IPS DF 6.9 (cell line): ENCODE results near the gene C16orf87.

Experiments used
- DNase-seq: peaks from one replicate; pipeline ENCODE4 v3.0.0-alpha.2; 2013; ENCODE audit warnings: low read depth, low spot score
- H3K27ac ChIP-seq: one replicate; pipeline ENCODE4 v1.5.1; 2013; ENCODE audit warnings: low read length, control low read depth
- H3K27me3 ChIP-seq: 2 replicates; pipeline ENCODE4 v1.6.1; 2013; ENCODE audit warnings: mild to moderate bottlenecking, low read length; ENCODE audit not compliant: control insufficient read depth, insufficient read depth
- H3K36me3 ChIP-seq: 2 replicates; pipeline ENCODE4 v1.6.1; 2013; ENCODE audit warnings: low read length; ENCODE audit not compliant: control insufficient read depth, insufficient read depth
- H3K4me1 ChIP-seq: 2 replicates; pipeline ENCODE4 v1.6.1; 2013; ENCODE audit warnings: low read length; ENCODE audit not compliant: control insufficient read depth, insufficient read depth
- H3K4me3 ChIP-seq: 2 replicates; pipeline ENCODE4 v1.5.1; 2013; ENCODE audit warnings: mild to moderate bottlenecking, low read length
- H3K9me3 ChIP-seq: 2 replicates; pipeline ENCODE4 v1.6.1; 2013; ENCODE audit warnings: low read length, inconsistent platforms; ENCODE audit not compliant: control insufficient read depth, insufficient read depth
- WGBS: extraction: QIAGEN DNeasy Blood & Tissue Kit; methylation state at CpG from one replicate; pipeline ENCODE4 v1.1.7; 2013; ENCODE audit warnings: mixed read lengths, missing lambda C conversion rate; ENCODE audit not compliant: insufficient read length, insufficient coverage; 5-methylcytosine and 5-hydroxymethylcytosine counted together

C16orf87 gene

DNA sequence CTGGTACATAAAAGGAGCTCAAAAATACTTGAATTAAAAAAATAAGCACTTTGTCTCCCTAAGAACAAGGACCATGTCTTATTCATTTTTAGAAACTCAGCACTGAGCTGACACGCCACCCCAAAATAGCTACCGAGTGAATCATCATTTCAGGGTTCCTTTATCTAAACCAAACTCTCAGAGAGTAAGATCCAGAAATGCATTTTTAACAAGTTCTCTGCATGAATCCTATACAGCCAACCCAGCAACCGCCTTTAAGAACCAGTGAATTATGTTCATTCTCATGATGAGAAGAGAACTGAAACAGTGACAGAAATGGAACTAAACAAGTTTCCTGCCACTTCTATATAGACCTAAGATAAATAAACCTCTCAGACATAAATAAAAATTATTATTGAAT is 8.7 kb downstream of the C16orf87 start:
- no peak overlapping the region for H3K4me3 ChIP-seq
- H3K27ac ChIP-seq, result no peak overlapping the region
- no peaks in the 10 kb centered on the region for H3K9me3 ChIP-seq
- H3K4me1 ChIP-seq, result no peaks in the 10 kb centered on the region; the same call in 1 of the 2 replicates
- no CpG with 5 or more reads among the region's 3 CpGs for WGBS
- H3K36me3 ChIP-seq, result no peaks in the 10 kb centered on the region
- no peaks in the 10 kb centered on the region for H3K27me3 ChIP-seq
- DNase-seq, result no peak

DNA sequence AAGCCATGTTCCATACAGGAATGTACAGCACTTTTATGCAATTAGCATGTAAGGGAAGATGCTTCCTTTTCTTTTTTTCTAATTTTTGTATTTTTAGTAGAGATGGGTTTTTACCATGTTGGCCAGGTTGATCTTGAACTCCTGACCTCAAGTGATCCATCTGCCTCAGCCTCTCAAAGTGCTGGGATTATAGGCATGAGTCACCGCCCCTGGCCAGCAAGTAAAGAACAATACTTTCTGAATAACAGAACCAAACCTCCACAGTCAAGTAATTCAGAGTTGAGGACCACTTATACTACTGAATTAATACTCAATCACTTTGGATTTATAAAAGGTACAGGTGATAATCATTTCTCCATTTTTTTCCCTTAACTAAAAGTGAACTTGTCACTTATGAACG is 13.0 kb downstream of the C16orf87 start:
- Histone ChIP-seq H3K27me3 (no peaks in the 10 kb centered on the region), H3K9me3 (no peaks in the 10 kb centered on the region), H3K4me1 (no peaks in the 10 kb centered on the region; the same call in 1 of the 2 replicates), H3K27ac (no peak overlapping the region), H3K36me3 (no peaks in the 10 kb centered on the region), H3K4me3 (no peak overlapping the region)
- WGBS, result no CpG with 5 or more reads among the region's 2 CpGs
- DNase-seq, result no peak

DNA sequence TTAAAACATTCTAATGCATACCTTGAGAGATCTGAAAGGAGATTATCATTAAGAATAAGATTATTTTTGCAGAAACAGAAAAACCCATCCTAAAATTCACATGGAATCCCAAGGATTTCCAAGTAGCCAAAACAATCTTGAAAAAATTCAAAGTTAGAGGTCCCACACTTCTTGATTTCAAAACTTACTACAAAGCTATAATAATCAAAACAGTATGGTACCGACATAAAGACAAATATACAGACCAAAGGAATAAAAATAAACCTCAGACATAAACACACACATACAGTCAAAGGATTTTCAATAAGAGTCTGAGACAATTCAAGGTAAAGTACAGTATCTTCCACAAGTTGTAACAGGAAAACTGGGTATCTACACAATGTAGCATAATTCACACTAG is 16.2 kb downstream of the C16orf87 start:
- DNase-seq, result no peak
- no CpG with 5 or more reads among the region's 1 CpG for WGBS
- Histone ChIP-seq H3K9me3 (no peaks in the 10 kb centered on the region), H3K36me3 (no peaks in the 10 kb centered on the region), H3K4me3 (no peak overlapping the region), H3K27ac (no peak overlapping the region), H3K4me1 (no peaks in the 10 kb centered on the region; the same call in 1 of the 2 replicates), H3K27me3 (no peaks in the 10 kb centered on the region)

DNA sequence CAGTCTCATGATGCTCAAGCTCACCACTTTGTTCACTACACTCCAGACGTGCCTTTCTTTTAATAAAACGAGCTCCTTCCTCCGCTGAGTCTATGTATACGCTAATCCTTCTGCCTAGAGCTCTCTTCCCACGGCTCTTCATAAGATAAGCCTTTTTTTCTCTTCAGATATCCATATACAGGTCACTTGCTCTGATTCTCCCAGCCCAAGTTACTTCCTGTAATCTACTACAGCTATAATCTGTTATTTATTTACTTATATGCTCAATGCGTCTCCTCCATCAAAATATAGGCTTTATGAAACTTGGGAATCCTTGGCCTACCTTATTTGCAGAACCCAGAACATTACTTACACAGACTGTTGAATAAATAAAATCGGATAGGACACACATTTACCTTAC is 17.4 kb downstream of the C16orf87 start:
- H3K4me1 ChIP-seq, result no peaks in the 10 kb centered on the region; the same call in 1 of the 2 replicates
- no peaks in the 10 kb centered on the region for H3K9me3 ChIP-seq
- no peak overlapping the region for H3K27ac ChIP-seq
- no peaks in the 10 kb centered on the region for H3K27me3 ChIP-seq
- no peak for DNase-seq
- no peaks in the 10 kb centered on the region for H3K36me3 ChIP-seq
- no CpG with 5 or more reads among the region's 7 CpGs for WGBS
- H3K4me3 ChIP-seq, result no peak overlapping the region

DNA sequence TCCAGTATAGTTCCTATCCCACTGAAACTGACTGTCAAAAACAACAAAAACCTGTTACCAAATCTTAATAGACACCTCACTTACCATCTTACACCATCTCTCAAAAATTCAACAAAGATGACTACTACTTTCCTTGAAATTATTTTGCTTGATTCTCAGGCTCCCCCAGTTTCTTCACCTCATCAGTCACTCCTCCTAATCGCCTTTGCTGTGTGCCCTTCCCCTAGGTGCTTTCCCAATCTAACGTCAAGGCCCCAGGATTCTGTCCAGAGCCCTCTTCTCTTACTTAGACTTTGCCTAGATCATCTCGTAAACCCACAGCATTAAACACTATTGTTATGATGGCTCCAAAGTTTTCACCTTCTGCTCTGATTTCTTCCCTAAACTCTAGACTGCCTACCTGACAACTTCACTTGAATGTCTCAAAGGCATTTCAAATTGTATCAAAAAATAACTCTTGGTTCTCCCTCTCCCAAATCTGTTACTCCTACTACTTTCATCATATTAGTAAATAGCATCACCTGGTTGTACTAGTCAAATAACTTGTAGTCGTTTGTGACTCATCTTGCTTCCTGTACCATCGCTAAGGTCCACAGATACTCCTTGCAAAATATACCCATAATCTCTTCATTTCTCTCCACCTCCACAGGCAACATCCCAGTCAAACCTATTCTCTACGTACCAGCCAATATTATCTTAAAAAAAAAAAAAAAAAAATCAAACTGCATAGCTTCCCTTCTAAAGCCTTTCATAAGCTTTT is 18.0 kb downstream of the C16orf87 start:
- no peaks in the 10 kb centered on the region for H3K27me3 ChIP-seq
- no peaks in the 10 kb centered on the region; the same call in 1 of the 2 replicates for H3K4me1 ChIP-seq
- DNase-seq, result no peak
- whole genome bisulfite sequencing, result no CpG with 5 or more reads among the region's 6 CpGs
- H3K9me3 ChIP-seq, result no peaks in the 10 kb centered on the region
- no peak overlapping the region for H3K4me3 ChIP-seq
- no peaks in the 10 kb centered on the region for H3K36me3 ChIP-seq
- no peak overlapping the region for H3K27ac ChIP-seq

DNA sequence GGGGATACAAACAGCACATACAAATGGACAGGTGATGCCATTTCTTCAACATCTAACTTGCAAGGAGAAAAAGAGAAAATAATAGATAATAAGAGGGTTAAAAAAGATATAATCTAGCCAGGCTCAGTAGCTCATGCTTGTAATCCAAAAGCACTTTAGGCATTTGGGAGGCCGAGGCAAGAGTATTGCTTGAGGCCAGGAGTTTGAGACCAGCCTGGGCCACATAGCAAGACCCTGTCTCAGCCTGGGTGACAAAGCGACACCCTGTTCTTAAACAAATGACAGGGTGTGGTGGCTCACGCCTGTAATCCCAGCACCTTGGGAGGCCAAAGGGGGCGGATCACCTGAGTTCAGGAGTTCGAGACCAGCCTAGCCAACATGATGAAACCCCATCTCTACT is 19.3 kb downstream of the C16orf87 start:
- Histone ChIP-seq H3K27me3 (no peaks in the 10 kb centered on the region), H3K4me1 (no peaks in the 10 kb centered on the region), H3K36me3 (no peaks in the 10 kb centered on the region), H3K9me3 (no peaks in the 10 kb centered on the region), H3K4me3 (no peak overlapping the region), H3K27ac (no peak overlapping the region)
- no peak for DNase-seq
- WGBS, result no CpG with 5 or more reads among the region's 5 CpGs

DNA sequence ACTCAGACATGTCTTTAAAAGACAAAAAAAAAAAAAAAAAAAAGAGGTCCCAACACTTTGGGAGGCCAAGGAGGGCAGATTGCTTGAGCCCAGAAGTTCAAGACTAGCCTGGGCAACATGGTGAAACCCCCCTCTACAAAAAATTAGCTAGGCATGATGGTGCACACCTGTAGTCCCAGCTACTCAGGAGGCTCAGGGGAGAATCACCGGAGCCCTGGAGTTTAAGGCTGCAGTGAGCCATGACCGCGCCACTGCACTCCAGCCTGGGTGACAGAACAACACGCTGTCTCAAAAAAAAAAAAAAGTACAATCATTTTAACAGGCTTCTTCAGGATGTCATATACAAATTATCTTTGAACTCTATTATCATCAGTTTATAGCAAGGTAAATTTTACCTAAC is 22.0 kb downstream of the C16orf87 start:
- no CpG with 5 or more reads among the region's 4 CpGs for WGBS
- H3K4me3 ChIP-seq, result no peak overlapping the region
- no peaks in the 10 kb centered on the region for H3K36me3 ChIP-seq
- H3K27ac ChIP-seq, result no peak overlapping the region
- no peaks in the 10 kb centered on the region for H3K9me3 ChIP-seq
- DNase-seq, result no peak
- H3K4me1 ChIP-seq, result no peaks in the 10 kb centered on the region
- no peaks in the 10 kb centered on the region for H3K27me3 ChIP-seq

DNA sequence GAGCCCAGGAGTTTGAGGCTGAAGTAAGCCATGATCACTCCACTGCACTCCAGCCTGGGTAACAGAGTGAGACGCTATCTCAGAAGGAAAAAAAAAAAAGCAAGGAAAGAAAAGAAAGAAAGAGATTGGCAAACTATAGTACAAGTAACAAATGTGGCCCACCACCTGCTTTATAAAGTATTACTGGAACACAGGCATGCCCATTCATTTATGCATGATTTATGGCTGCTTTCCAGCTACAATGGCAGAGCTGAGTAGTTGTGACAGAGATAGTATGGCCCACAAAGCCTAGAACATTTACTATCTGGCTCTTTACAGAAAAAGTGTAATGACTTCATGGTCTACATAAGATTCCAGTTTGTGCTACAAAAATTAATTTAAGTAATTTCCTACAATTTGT is 23.6 kb downstream of the C16orf87 start:
- H3K9me3 ChIP-seq, result no peaks in the 10 kb centered on the region
- no peaks in the 10 kb centered on the region for H3K36me3 ChIP-seq
- DNase-seq, result no peak
- H3K27ac ChIP-seq, result no peak overlapping the region
- no peak overlapping the region for H3K4me3 ChIP-seq
- no peaks in the 10 kb centered on the region for H3K4me1 ChIP-seq
- WGBS, result no CpG with 5 or more reads among the region's 1 CpG
- no peaks in the 10 kb centered on the region for H3K27me3 ChIP-seq

DNA sequence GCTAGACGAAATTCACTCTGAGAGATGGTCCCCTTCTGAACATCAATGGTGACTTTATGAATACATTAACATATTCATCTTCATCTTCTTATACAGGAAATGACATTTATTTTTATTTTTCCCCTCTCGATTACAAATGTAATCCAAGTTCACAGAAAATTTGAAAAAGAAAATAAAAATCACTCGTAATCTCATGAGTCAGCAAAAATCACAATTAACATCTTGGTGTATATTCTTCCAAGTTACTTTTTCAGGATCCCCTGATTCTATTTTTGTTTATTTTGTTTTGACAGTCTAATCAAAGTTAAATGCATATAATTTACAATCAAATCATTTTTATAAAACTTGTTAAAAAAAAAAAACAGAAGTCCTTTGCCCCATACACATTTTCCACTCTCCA is 27.6 kb downstream of the C16orf87 start:
- Histone ChIP-seq H3K9me3 (no peaks in the 10 kb centered on the region), H3K4me1 (no peaks in the 10 kb centered on the region), H3K27ac (no peak overlapping the region), H3K36me3 (no peaks in the 10 kb centered on the region), H3K4me3 (no peak overlapping the region), H3K27me3 (no peaks in the 10 kb centered on the region)
- 100% methylated on average over 1 of the region's 3 CpGs for WGBS
- no peak for DNase-seq

DNA sequence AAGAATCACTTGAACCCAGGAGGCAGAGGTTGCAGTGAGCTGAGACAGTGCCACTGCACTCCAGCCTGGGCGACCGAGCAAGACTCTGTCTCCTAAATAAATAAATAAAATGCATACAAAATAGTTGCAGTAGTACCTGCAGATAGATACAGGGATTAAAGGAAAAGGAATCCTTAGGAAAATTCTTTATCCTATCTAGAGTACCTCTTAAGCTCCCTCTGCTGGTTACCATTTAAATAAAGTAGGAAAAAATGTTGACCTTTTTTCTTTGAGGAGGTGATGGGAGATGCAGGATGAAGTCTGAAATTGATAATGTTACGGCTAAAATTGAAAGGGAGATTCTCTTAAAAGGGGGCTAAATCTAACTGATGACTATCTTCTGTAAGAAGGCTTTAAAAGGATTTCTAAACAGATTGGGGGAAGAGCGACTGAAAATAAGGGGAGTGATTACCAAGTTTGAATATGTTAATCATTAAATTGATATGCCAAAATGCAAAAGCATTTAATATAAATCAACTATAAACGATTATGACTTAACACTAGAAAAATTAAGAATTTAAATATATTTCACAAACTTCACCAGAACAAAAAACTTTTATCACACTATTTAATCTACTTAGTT is 29.4 kb downstream of the C16orf87 start:
- no peak overlapping the region for H3K27ac ChIP-seq
- 100% methylated on average over 1 of the region's 5 CpGs for WGBS
- no peaks in the 10 kb centered on the region for H3K36me3 ChIP-seq
- H3K4me1 ChIP-seq, result no peaks in the 10 kb centered on the region
- H3K27me3 ChIP-seq, result no peaks in the 10 kb centered on the region
- DNase-seq, result no peak
- H3K4me3 ChIP-seq, result no peak overlapping the region
- H3K9me3 ChIP-seq, result no peaks in the 10 kb centered on the region

DNA sequence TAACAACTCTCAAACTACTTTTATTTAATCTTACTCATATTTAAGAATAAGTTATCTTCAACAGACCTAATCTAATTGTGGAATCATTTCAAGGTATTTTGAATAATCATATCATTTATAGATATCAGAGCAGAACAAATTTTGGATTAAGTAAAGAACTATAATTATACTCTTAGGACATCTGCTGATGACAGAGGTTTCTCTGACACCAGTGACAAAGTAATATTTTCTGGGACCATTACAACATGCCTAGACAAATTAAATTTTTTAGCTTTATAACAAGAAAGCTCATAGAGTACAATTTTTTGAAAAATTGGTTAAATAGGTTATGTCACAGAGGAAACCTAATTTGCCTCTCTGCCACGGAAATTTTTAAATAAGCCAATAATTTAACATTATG is 30.5 kb downstream of the C16orf87 start:
- no peak for DNase-seq
- no peaks in the 10 kb centered on the region for H3K9me3 ChIP-seq
- no CpG with 5 or more reads among the region's 1 CpG for WGBS
- no peak overlapping the region for H3K27ac ChIP-seq
- H3K27me3 ChIP-seq, result no peaks in the 10 kb centered on the region
- H3K4me1 ChIP-seq, result no peaks in the 10 kb centered on the region
- no peak overlapping the region for H3K4me3 ChIP-seq
- no peaks in the 10 kb centered on the region for H3K36me3 ChIP-seq
